ENCODE data around the gene ERC1.

ERC1 gene

GRCh38 chr12:1362143-1362662 lies 371.2 kb downstream of the ERC1 start:
- DNase-seq, result no peak

- no peak for DNase-seq
Measured at GRCh38 chr12:1365703-1366102, 374.7 kb downstream of the ERC1 start.

GRCh38 chr12:1367331-1368291 lies 376.6 kb downstream of the ERC1 start:
- no peak for DNase-seq

GRCh38 chr12:1369460-1369859 lies 378.4 kb downstream of the ERC1 start:
- DNase-seq, result no peak

GRCh38 chr12:1369938-1370500 lies 379.0 kb downstream of the ERC1 start:
- no peak for DNase-seq

GRCh38 chr12:1373901-1374735 lies 383.1 kb downstream of the ERC1 start:
- DNase-seq, result no peak

- DNase-seq, result no peak
Measured at GRCh38 chr12:1375323-1375722, 384.3 kb downstream of the ERC1 start.

- DNase-seq, result no peak
Measured at GRCh38 chr12:1377117-1377516, 386.1 kb downstream of the ERC1 start.

GRCh38 chr12:1377681-1378080 lies 386.7 kb downstream of the ERC1 start:
- DNase-seq, result no peak

GRCh38 chr12:1380171-1380851 lies 389.3 kb downstream of the ERC1 start:
- no peak for DNase-seq

GRCh38 chr12:1382151-1382550 lies 391.1 kb downstream of the ERC1 start:
- DNase-seq, result no peak

GRCh38 chr12:1382826-1383225 lies 391.8 kb downstream of the ERC1 start:
- DNase-seq, result no peak

- DNase-seq, result no peak
Measured at GRCh38 chr12:1383758-1384157, 392.7 kb downstream of the ERC1 start.

- DNase-seq, result no peak
Measured at GRCh38 chr12:1384910-1385309, 393.9 kb downstream of the ERC1 start.

GRCh38 chr12:1391722-1392121 lies 400.7 kb downstream of the ERC1 start:
- no peak for DNase-seq

GRCh38 chr12:1395421-1395955 lies 404.5 kb downstream of the ERC1 start:
- DNase-seq, result no peak

GRCh38 chr12:1398673-1399072 lies 407.6 kb downstream of the ERC1 start:
- no peak for DNase-seq

- DNase-seq, result no peak
Measured at GRCh38 chr12:1401891-1402290, 410.9 kb downstream of the ERC1 start.

GRCh38 chr12:1403417-1403816 lies 412.4 kb downstream of the ERC1 start:
- no peak for DNase-seq

- no peak for DNase-seq
Measured at GRCh38 chr12:1405619-1406018, 414.6 kb downstream of the ERC1 start.

GRCh38 chr12:1410794-1411193 lies 419.8 kb downstream of the ERC1 start:
- no peak for DNase-seq

- no peak for DNase-seq
Measured at GRCh38 chr12:1413930-1414329, 422.9 kb downstream of the ERC1 start.
